GM12875 (cell line): ENCODE data around the gene TMEM43.
"Not testable (repeated sequence)": the region's sequence is repeated elsewhere in the genome, so short reads cannot be mapped to it uniquely, and the experiment has no call there.

ENCODE experiments used
- H3K4me3 ChIP-seq: one replicate; pipeline ENCODE4 v1.5.1; 2011; ENCODE audit warnings: low read depth, low read length, control low read depth
- TF ChIP-seq, protein P1 (sequence below): IDR thresholded peaks from 2 replicates; pipeline ENCODE4 v1.5.1; 2011; ENCODE audit warnings: low read depth, mild to moderate bottlenecking, control low read depth, inconsistent platforms, low read length, moderate library complexity, borderline replicate concordance; ENCODE audit not compliant: insufficient read depth

Gene TMEM43

DNA sequence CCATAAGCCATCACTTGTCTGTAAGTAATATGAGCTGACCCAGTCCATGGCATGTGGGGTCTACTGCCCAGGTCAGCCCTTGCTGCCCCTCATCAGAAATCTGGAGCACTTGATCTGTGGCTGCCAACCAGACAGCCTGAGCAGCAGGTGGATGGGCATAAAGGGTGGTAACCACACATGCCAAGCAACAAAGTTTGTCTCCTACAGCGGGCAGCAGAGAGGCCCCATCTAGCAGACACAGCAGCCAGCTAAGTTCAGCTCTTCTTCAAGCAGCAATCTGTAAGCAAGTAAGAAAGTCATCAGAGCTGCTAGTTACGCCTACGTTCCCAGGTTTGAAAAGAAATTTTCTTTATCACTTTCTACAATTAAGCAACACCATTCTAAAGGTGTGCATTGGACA is 28.1 kb upstream of the TMEM43 start:
- TF ChIP-seq, protein P1, sequence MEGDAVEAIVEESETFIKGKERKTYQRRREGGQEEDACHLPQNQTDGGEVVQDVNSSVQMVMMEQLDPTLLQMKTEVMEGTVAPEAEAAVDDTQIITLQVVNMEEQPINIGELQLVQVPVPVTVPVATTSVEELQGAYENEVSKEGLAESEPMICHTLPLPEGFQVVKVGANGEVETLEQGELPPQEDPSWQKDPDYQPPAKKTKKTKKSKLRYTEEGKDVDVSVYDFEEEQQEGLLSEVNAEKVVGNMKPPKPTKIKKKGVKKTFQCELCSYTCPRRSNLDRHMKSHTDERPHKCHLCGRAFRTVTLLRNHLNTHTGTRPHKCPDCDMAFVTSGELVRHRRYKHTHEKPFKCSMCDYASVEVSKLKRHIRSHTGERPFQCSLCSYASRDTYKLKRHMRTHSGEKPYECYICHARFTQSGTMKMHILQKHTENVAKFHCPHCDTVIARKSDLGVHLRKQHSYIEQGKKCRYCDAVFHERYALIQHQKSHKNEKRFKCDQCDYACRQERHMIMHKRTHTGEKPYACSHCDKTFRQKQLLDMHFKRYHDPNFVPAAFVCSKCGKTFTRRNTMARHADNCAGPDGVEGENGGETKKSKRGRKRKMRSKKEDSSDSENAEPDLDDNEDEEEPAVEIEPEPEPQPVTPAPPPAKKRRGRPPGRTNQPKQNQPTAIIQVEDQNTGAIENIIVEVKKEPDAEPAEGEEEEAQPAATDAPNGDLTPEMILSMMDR = no peak
- H3K4me3 ChIP-seq = no peak overlapping the region

DNA sequence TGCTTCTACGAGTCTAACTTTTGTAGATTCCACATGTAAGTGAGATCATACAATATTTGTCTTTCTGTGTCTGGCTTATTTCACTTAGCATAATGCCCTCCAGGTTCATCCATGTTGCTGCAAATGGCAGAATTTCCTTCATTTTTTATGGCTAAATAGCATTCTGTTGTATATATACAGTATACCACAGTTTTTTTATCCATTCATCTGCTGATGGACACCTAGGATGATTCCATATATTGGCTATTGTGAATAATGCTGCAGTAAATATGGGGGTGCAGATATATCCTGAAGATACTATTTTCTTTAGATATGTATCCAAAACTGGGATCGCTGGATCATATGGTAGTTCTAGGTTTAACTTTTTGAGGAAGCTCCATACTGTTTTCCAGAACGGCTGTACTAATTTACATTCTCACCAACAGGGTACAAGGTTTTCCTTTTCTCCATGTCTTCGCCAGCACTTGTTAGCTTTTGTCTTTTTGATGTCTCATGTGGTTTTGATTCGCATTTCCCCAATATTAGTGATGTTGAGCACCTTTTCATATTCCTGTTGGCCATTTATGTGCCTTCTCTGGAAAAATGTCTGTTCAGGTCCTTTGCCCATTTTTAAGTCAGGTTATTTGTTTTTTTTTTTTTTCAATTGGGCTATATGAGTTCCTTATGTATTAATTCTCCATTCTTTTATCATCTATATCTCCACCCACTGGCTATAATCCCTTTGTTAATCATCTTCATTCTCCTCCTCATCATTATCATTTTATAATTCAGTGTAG is 27.0 kb upstream of the TMEM43 start:
- no peak overlapping the region for H3K4me3 ChIP-seq
- TF ChIP-seq, protein P1 = no peak

DNA sequence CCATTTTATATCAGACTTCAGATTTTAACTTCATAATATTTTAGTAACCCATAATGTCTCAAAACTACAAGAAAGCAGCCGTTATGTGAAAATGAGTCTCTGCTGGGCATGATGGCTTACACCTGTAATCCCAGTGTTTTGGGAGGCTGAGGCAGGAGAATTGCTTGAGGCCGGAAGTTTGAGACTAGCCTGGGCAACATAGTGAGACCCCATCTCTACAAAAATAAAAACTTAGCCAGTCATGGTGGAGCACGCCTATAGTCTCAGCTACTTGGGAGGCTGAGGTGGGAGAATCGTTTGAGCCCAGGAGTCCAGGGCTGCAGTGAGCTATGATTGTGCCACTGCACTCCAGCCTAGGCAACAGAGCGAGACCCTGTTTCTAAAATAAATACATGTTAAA is 15.0 kb upstream of the TMEM43 start:
- H3K4me3 ChIP-seq = not testable (repeated sequence)

DNA sequence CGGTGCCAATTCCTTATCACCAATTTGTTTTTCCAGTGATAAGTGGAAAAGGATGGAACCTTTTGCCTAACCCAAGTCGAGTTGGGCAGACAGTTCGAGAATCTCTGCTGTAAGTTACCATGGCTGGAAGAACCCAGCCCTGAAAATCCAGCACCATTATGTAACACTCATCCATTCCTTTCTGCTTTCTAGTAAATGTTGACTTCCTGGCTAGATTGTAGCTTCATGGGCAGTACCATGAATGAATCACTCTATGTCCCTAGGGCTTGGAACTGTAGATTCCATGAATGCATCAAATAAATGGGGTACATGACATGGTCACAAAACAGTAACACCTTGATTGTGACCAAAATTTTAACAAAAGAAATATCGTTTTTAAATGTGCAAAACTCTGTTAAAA is 14.2 kb upstream of the TMEM43 start:
- TF ChIP-seq, protein P1 = no peak
- no peak overlapping the region for H3K4me3 ChIP-seq

DNA sequence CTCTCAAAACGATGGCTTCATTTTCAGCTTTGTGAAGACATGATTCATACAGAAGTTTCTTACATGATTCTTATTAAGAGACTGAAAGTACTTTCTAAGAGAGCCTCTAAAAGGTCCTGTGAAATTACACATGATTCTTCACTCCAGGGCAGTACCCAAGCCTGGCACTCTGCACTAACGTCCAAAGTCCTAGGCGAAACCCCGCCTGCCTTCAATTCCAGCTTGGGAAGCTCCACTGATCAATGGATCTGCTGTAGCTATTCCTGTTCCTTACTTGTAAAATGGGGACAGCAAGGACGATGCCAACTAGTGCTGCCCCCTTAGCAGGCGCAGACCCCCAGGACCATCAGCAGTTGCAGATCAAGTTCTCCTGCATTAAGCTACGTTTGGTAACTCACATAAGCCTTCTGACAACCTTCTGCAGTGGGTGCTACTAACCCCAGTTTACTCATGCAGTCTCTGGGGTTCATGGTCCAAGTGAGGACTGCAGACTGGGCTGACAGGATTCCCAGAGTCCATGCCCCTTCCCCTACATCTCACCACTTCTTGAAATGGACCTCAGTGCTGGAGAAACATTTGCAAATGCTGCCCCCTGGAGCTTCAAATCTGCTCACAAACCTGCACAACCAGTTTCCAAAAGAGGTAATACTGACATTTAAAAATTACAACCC is 10.8 kb upstream of the TMEM43 start:
- H3K4me3 ChIP-seq = no peak overlapping the region
- TF ChIP-seq, protein P1 = no peak

DNA sequence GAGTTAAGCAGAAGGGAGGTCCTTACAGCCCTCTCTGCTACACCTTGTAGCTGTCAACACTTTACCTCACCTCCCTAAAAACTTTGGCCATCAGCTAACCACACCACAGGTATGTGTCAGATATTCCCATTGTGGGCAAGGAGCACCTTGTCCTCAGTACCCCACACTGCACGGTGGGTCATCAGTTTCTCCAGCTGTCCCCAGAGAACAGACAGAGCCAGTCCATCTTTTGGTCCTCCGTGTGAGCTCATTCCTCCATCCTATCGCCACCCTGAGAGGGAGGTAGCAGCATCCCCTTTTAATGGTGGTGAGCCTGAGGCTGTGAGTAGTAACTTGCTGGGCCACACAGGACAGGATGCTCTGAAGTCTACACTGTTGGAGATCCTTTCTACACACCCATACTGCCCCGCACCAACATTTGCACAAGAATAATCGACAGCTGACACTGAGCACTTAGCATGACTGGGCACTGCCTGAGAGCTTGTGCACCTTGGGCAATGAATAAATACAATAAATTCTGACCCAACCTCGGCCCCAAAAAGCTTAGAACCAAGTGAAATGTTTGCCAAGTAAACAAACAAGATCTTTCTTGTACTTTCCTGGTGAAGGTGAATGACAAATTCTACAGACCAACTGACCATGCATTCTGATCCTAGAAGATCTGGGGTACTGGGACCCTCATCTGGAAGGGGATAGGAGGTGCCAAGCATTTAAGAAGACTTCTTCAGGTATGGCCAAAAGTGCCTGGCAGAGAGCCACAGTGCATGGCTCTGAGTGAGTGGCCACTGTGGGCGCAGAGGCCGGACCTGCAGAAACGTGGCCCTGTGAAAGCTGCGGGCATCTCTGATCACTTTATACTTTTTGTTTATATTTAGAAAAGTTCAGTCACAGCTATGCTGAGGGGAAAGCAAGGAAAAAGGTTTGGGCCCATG is 7.1 kb upstream of the TMEM43 start:
- TF ChIP-seq, protein P1 = no peak
- H3K4me3 ChIP-seq = no peak overlapping the region
